RCC 7860 (cell line): Measurements from ENCODE around the gene C13orf42.
A peak's percentile ranks its signal among the peaks of the same experiment; 100 is the strongest.

Source experiments
- DNase-seq: peaks from one replicate; pipeline ENCODE4 v3.0.0-alpha.2; 2015; ENCODE audit warnings: low spot score
- FAIRE-seq: peaks from 2 replicates; lab custom pipeline; 2012; peaks lifted over from hg19 to GRCh38; lab: Jason Lieb, UNC

The C13orf42 gene

GRCh38 chr13:51111174-51111573 lies at the start of gene C13orf42:
C13orf42 (minus strand) TSS chr13:51111274; CDS start chr13:51111209, 65 bp downstream.
- FAIRE-seq (no peak), DNase-seq (no peak)

- DNase-seq (no peak), FAIRE-seq (no peak)
Measured at GRCh38 chr13:51158880-51159518, 47.9 kb upstream of the C13orf42 start.

- no peak for FAIRE-seq
Measured at GRCh38 chr13:51158365-51158764, 47.3 kb upstream of the C13orf42 start.

GRCh38 chr13:51156648-51157047 lies 45.6 kb upstream of the C13orf42 start:
- FAIRE-seq (no peak), DNase-seq (no peak)

More at GRCh38 chr13:51158365-51158764, 47.3 kb upstream of the C13orf42 start:
- no peak for DNase-seq

- DNase-seq (no peak), FAIRE-seq (no peak)
Measured at GRCh38 chr13:51155776-51156515, 44.9 kb upstream of the C13orf42 start.

- FAIRE-seq = no peak
- DNase-seq = no peak
Measured at GRCh38 chr13:51155161-51155560, 44.1 kb upstream of the C13orf42 start.

GRCh38 chr13:51154029-51154555 lies 43.0 kb upstream of the C13orf42 start:
- DNase-seq = no peak
- no peak for FAIRE-seq

GRCh38 chr13:51153527-51153926 lies 42.5 kb upstream of the C13orf42 start:
- DNase-seq = no peak
- FAIRE-seq = no peak

GRCh38 chr13:51152701-51153100 lies 41.6 kb upstream of the C13orf42 start:
- no peak for FAIRE-seq
- DNase-seq = no peak

- DNase-seq = no peak
- FAIRE-seq = no peak
Measured at GRCh38 chr13:51151463-51151862, 40.4 kb upstream of the C13orf42 start.

- FAIRE-seq (no peak), DNase-seq (no peak)
Measured at GRCh38 chr13:51148952-51149573, 38.0 kb upstream of the C13orf42 start.

- no peak for DNase-seq
- FAIRE-seq = no peak
Measured at GRCh38 chr13:51148223-51148951, 37.3 kb upstream of the C13orf42 start.

- no peak for DNase-seq
Measured at GRCh38 chr13:51147732-51148131, 36.7 kb upstream of the C13orf42 start.

GRCh38 chr13:51146667-51147066 lies 35.6 kb upstream of the C13orf42 start:
- FAIRE-seq = no peak
- no peak for DNase-seq

More at GRCh38 chr13:51147732-51148131, 36.7 kb upstream of the C13orf42 start:
- no peak for FAIRE-seq

- FAIRE-seq = no peak
- DNase-seq = no peak
Measured at GRCh38 chr13:51137250-51137649, 26.2 kb upstream of the C13orf42 start.

- DNase-seq (no peak), FAIRE-seq (no peak)
Measured at GRCh38 chr13:51136276-51136980, 25.4 kb upstream of the C13orf42 start.

- DNase-seq (no peak), FAIRE-seq (no peak)
Measured at GRCh38 chr13:51134763-51135365, 23.8 kb upstream of the C13orf42 start.

GRCh38 chr13:51130348-51130747 lies 19.3 kb upstream of the C13orf42 start:
- FAIRE-seq (no peak), DNase-seq (no peak)

GRCh38 chr13:51125495-51126226 lies 14.6 kb upstream of the C13orf42 start:
- DNase-seq (peak; percentile 16), FAIRE-seq (peak; percentile 12)
